ENCODE data around the gene KDM2A.

DNA sequence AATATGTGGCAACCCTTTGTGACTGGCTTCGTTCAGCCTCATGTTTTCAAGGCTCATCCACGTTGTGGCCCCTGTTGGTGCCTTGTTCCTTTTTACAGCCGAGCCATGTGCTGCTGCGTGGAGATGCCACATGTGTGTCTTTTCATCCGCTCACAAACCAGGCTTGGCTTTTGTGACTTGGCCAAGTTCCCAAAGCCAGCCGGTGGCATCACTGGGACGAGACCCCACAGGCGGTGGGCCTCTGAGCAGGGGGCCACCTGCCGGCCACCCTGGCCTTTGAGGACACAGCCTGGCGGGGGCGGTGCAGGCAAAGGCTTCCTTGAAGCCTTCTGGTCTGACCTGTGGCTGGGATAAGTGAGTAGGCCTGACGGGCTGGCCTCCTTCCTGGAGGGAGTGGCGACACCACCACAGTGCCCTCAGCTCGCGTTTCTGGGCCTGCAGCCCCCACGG lies 157.7 kb downstream of the KDM2A start:
- no peak for TF ChIP-seq POLR2AphosphoS5 (IDR thresholded peaks at IDR 0.05)
- TF ChIP-seq, protein P1, sequence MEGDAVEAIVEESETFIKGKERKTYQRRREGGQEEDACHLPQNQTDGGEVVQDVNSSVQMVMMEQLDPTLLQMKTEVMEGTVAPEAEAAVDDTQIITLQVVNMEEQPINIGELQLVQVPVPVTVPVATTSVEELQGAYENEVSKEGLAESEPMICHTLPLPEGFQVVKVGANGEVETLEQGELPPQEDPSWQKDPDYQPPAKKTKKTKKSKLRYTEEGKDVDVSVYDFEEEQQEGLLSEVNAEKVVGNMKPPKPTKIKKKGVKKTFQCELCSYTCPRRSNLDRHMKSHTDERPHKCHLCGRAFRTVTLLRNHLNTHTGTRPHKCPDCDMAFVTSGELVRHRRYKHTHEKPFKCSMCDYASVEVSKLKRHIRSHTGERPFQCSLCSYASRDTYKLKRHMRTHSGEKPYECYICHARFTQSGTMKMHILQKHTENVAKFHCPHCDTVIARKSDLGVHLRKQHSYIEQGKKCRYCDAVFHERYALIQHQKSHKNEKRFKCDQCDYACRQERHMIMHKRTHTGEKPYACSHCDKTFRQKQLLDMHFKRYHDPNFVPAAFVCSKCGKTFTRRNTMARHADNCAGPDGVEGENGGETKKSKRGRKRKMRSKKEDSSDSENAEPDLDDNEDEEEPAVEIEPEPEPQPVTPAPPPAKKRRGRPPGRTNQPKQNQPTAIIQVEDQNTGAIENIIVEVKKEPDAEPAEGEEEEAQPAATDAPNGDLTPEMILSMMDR (IDR thresholded peaks at IDR 0.05), result peak; percentile 10 to 51 (median 19)

All from transverse colon (tissue), 4 donors.